ENCODE data around the gene WDR5.

DNA sequence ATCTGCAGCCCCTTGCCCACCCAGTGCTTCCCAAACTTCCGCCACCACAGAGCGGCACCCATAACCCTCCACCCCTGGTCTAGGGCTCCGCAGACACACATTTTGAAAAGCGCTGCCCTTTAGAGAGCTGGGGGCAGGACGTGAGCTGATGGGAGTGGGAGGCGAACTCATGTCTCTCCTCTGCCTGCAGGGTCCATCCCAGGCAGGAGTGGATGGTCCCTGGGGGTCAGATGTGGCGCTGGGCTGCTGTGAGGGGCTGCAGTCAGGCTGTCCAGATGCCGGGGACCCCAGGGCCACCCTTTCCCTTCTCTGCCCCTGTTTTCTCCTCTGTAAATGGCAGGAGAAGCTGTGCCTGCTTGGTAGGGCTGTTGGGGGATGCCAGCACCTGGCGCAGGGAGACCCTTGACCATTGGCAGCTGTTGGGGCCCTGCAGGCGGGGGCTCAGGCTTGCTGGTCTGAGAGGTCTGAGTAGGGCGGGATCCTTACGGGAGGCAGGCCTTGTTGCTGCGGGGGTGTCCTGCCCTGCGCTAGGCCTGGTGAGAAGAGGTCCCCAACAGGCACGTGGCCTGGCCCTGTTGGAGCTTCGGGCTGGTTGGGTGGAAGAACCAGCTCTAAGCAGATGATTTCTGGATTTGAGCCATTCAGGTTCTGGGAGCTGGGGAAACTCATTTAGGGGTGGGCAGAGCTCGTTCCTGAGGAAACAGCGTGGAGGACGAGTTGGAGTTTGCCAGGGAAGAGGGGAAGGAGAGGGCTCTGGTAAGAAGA, 38.8 kb downstream of the WDR5 start:
- no peak for TF ChIP-seq EZH2 (IDR thresholded peaks at IDR 0.05)
- TF ChIP-seq POLR2AphosphoS5 (IDR thresholded peaks at IDR 0.05; ENCODE audit: borderline replicate concordance, low read depth, low read length): no peak
- TF ChIP-seq FOXP2 (optimal IDR thresholded peaks at IDR 0.05; ENCODE audit: control extremely low read depth, extremely low read length, insufficient read depth): no peak

Measured in SK-N-MC (cell line).